ENCODE data around the gene SHROOM3. TPM values are rescaled to one million over a fixed set of nuclear protein-coding genes. Genes with fewer than 3 reads are reported as not detected.
A peak's percentile ranks its signal among the peaks of the same experiment; 100 is the strongest.

SHROOM3 gene
- polyA plus RNA-seq, 2 of the 4 experiments (the other 2 are of a cell fraction) = 2.8 to 5.1 TPM

GRCh38 chr4:76665721-76666120 lies 230.7 kb downstream of the SHROOM3 start:
- peak overlapping the region; percentile 43 for H3K4me2 ChIP-seq
- H3K4me1 ChIP-seq = peaks cover 38% of the 10 kb centered on the region
- DNase-seq (ENCODE audit: low read depth in 1 of 2, low spot score in 1 of 2) (no peak), FAIRE-seq (no peak), ATAC-seq (no peak; a peak in 2 of 6 replicates)
- no peak overlapping the region for H3K4me3 ChIP-seq
- CTCF ChIA-PET = interaction anchor here (0.6 to 1.4 kb wide), 4 partner anchors 12 to 177 kb away, joined by 3 read pairs; no protein-coding TSS in a partner anchor
- H3K9me3 ChIP-seq = no peaks in the 10 kb centered on the region
- H3K27ac ChIP-seq = peak overlapping the region; percentile 62 to 68; a peak in 5 of 6 replicates
- POLR2A ChIA-PET = interaction anchor here (0.6 to 1.1 kb wide), 2 partner anchors 38 to 84 kb away, joined by 3 read pairs; no protein-coding TSS in a partner anchor
- no peak for TF ChIP-seq CEBPB (IDR thresholded peaks at IDR 0.05)
- no peak for TF ChIP-seq KDM1A (IDR thresholded peaks at IDR 0.05; ENCODE audit: low read depth)
- TF ChIP-seq BCL3 (IDR thresholded peaks at IDR 0.05) = no peak
- no peak for TF ChIP-seq BHLHE40 (IDR thresholded peaks at IDR 0.05; ENCODE audit: low read depth, low read length)
- TF ChIP-seq EHMT2 (IDR thresholded peaks at IDR 0.05; ENCODE audit: low read depth) = no peak
- TF ChIP-seq ZFP36 (IDR thresholded peaks at IDR 0.05; ENCODE audit: borderline replicate concordance, partially characterized antibody) = no peak
- no peak for TF ChIP-seq MAZ (IDR thresholded peaks at IDR 0.05; ENCODE audit: borderline replicate concordance, low read depth, low read length)
- TF ChIP-seq NR3C1 (IDR thresholded peaks at IDR 0.05) = no peak
- TF ChIP-seq E2F6 (IDR thresholded peaks at IDR 0.05; ENCODE audit: borderline replicate concordance, low read depth) = no peak
- no peak for TF ChIP-seq JUNB (IDR thresholded peaks at IDR 0.05)
- no peak for TF ChIP-seq EP300 (IDR thresholded peaks at IDR 0.05)
- no peak for TF ChIP-seq ZNF302 (CRISPR knock-in tag; IDR thresholded peaks at IDR 0.05)
- no peak for TF ChIP-seq POLR2AphosphoS2 (conservative IDR thresholded peaks at IDR 0.05; ENCODE audit: low read length)
- WGBS (ENCODE audit: missing lambda C conversion rate) = 73% methylated on average over 4 of the region's 4 CpGs

GRCh38 chr4:76666944-76667532 lies 232.0 kb downstream of the SHROOM3 start:
- TF ChIP-seq NFE2L2 (conservative IDR thresholded peaks at IDR 0.05; ENCODE audit: low read length) (no peak), MAZ (IDR thresholded peaks at IDR 0.05; ENCODE audit: borderline replicate concordance, low read depth, low read length) (no peak), PBX3 (IDR thresholded peaks at IDR 0.05) (no peak)
- ATAC-seq (no peak), FAIRE-seq (no peak), DNase-seq (ENCODE audit: low read depth in 1 of 2, low spot score in 1 of 2) (no peak)
- ChIA-PET POLR2A (no interaction called here), CTCF (no interaction called here)
- 74% methylated on average over 5 of the region's 5 CpGs for WGBS (ENCODE audit: missing lambda C conversion rate)
- Histone ChIP-seq H3K9me3 (no peaks in the 10 kb centered on the region), H3K27ac (0 out of 6 replicates have a peak overlapping the region, but pooled peaks of 1 of the 2 experiments have one; percentile 29), H3K4me1 (peaks cover 38% of the 10 kb centered on the region), H3K4me3 (no peak overlapping the region), H3K4me2 (no peak overlapping the region)

- ChIA-PET POLR2A (no interaction called here), CTCF (no interaction called here)
- Histone ChIP-seq H3K4me1 (peaks cover 15% of the 10 kb centered on the region), H3K4me2 (no peak overlapping the region), H3K4me3 (no peak overlapping the region), H3K9me3 (no peaks in the 10 kb centered on the region), H3K27ac (no peak overlapping the region)
- ATAC-seq (no peak), FAIRE-seq (no peak), DNase-seq (ENCODE audit: low read depth in 1 of 2, low spot score in 1 of 2) (no peak)
- WGBS (ENCODE audit: missing lambda C conversion rate) = 84% methylated on average over 2 of the region's 2 CpGs
- TF ChIP-seq USF2 (IDR thresholded peaks at IDR 0.05) (no peak), HOXA7 (CRISPR knock-in tag; IDR thresholded peaks at IDR 0.05) (no peak), E2F6 (IDR thresholded peaks at IDR 0.05; ENCODE audit: borderline replicate concordance, low read depth) (no peak), ELK1 (IDR thresholded peaks at IDR 0.05; ENCODE audit: low read depth, low read length) (no peak), ZNF302 (CRISPR knock-in tag; IDR thresholded peaks at IDR 0.05) (no peak), CHD2 (IDR thresholded peaks at IDR 0.05; ENCODE audit: low read length, partially characterized antibody) (no peak), HDAC2 (IDR thresholded peaks at IDR 0.05) (no peak), ATOH8 (CRISPR knock-in tag; IDR thresholded peaks at IDR 0.05; ENCODE audit: low read depth) (no peak), RARB (CRISPR knock-in tag; IDR thresholded peaks at IDR 0.05) (no peak), RNF2 (IDR thresholded peaks at IDR 0.05; ENCODE audit: borderline replicate concordance, low read depth) (no peak), ZC3H11A (IDR thresholded peaks at IDR 0.05) (no peak), MYC (IDR thresholded peaks at IDR 0.05; ENCODE audit: borderline replicate concordance, low read length) (no peak)
These were observed 235.6 kb downstream of the SHROOM3 start for GRCh38 chr4:76670631-76671030.
